Nephron progenitor cell (in vitro differentiated cells): ENCODE results near the gene RAD51B.

Experiments
- DNase-seq: peaks from one replicate; pipeline ENCODE4 v3.0.0; 2021
- H3K27ac Mint-ChIP-seq: 2 replicates; pipeline ENCODE4 v1.8.0; 2021; ENCODE audit warnings: mild to moderate bottlenecking, moderate library complexity, mixed read lengths
- H3K27me3 Mint-ChIP-seq: 2 replicates; pipeline ENCODE4 v1.8.0; 2021; ENCODE audit warnings: mild to moderate bottlenecking, low read depth, mixed read lengths; ENCODE audit not compliant: poor library complexity
- H3K36me3 Mint-ChIP-seq: 2 replicates; pipeline ENCODE4 v1.8.0; 2021; ENCODE audit warnings: low read depth, mixed read lengths
- H3K4me1 Mint-ChIP-seq: 2 replicates; pipeline ENCODE4 v1.8.0; 2021; ENCODE audit warnings: mixed read lengths
- H3K4me3 Mint-ChIP-seq: 2 replicates; pipeline ENCODE4 v1.8.0; 2021; ENCODE audit warnings: mild to moderate bottlenecking, moderate library complexity, mixed read lengths
- H3K9me3 Mint-ChIP-seq: 2 replicates; pipeline ENCODE4 v1.8.0; 2021; ENCODE audit warnings: mild to moderate bottlenecking, moderate library complexity, mixed read lengths
- TF ChIP-seq, protein P1 (sequence below): fragments of 200-600 bp; sonication (generic); IDR thresholded peaks from 2 replicates; pipeline ENCODE4 v1.5.0; 2021; ENCODE audit warnings: antibody characterized with exemption

The RAD51B gene

DNA sequence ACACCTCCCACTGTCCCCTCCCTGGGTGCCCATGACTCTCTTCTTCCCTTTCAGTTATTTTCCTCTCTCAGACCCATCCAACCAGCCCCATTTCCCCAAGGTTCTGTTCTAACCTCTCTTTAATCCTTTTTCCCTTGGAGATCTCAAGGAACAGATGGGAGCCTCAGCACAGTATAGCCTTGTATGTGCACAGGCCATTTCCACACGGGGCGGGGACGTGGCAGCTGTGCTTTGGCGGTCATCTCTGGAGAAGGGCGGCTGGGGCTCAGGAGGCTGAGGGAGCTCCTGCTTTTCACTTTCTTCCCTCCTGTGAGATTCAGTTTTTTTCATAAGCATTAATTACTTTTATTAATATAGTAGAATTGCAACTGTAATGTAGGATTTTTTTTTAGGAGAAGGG is 761.1 kb downstream of the RAD51B start:
- H3K27me3 Mint-ChIP-seq: peaks cover 7% of the 10 kb centered on the region
- peaks cover 21% of the 10 kb centered on the region for H3K36me3 Mint-ChIP-seq
- H3K9me3 Mint-ChIP-seq: peaks cover 19% of the 10 kb centered on the region
- peaks cover 65% of the 10 kb centered on the region for H3K4me1 Mint-ChIP-seq
- no peak for DNase-seq
- TF ChIP-seq, protein P1, sequence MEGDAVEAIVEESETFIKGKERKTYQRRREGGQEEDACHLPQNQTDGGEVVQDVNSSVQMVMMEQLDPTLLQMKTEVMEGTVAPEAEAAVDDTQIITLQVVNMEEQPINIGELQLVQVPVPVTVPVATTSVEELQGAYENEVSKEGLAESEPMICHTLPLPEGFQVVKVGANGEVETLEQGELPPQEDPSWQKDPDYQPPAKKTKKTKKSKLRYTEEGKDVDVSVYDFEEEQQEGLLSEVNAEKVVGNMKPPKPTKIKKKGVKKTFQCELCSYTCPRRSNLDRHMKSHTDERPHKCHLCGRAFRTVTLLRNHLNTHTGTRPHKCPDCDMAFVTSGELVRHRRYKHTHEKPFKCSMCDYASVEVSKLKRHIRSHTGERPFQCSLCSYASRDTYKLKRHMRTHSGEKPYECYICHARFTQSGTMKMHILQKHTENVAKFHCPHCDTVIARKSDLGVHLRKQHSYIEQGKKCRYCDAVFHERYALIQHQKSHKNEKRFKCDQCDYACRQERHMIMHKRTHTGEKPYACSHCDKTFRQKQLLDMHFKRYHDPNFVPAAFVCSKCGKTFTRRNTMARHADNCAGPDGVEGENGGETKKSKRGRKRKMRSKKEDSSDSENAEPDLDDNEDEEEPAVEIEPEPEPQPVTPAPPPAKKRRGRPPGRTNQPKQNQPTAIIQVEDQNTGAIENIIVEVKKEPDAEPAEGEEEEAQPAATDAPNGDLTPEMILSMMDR: no peak
- H3K27ac Mint-ChIP-seq: peak overlapping the region; percentile 74
- no peak overlapping the region for H3K4me3 Mint-ChIP-seq

DNA sequence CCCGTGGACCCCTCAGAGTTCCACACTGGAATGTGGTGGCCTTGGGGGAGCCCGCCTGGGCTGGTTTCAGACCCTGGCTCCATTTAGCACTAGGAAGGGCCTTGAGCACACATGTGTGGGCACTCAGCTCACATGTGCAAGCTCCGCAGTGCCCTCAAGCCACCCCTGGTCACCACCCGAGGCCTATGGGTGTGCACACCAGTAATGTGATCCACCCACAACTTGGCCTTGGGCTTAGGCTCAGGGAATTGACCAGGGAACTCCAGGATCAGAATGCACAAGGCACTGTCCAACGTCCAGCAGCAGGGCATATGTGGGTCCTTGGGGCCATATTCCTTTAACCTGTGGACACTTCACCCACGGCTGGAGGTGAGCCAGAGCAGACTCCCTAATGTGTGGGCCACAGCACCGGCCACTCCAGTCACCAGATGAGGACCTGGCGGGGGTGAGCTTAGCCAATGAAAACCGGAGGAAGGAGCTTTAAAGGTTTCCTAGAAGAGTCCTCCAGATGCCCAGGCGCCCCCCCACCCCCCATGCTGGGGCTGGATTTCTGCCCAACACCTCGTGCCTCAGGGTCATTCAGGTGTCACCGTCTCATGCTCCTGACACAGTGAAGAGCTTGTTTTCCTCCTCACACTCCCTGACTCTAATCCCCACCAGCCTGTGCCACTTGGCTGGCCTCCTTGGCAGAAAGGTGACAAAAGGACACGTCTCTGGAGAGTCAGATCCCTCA is 764.1 kb downstream of the RAD51B start:
- H3K4me1 Mint-ChIP-seq: peaks cover 70% of the 10 kb centered on the region
- no peak overlapping the region for H3K4me3 Mint-ChIP-seq
- H3K27ac Mint-ChIP-seq: peak overlapping the region; percentile 5
- H3K36me3 Mint-ChIP-seq: peaks cover 17% of the 10 kb centered on the region
- TF ChIP-seq, protein P1: no peak
- no peaks in the 10 kb centered on the region for H3K27me3 Mint-ChIP-seq
- peaks cover 19% of the 10 kb centered on the region for H3K9me3 Mint-ChIP-seq
- DNase-seq: no peak

DNA sequence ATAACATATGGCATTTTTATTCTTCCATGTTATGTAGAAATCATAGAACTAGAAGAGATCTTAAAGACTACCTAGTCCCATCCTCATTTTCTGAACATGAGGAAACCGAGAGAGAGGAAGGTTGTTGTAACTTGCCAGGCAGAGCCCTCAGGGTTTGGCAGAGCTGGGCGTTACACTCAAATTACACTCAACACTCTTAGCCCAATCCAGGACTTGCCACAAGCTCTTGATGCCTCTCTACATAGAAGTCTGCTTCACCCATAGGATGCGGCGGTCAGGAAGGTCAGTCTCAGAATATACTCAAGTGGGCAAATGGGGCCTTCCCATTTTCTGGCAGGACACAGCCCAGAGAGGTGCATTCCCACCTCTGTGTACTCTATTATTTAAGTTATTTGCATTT is 765.2 kb downstream of the RAD51B start:
- H3K4me3 Mint-ChIP-seq: no peak overlapping the region
- DNase-seq: no peak
- H3K27ac Mint-ChIP-seq: peak overlapping the region; percentile 68
- peaks cover 72% of the 10 kb centered on the region for H3K4me1 Mint-ChIP-seq
- TF ChIP-seq, protein P1: no peak
- H3K9me3 Mint-ChIP-seq: peaks cover 19% of the 10 kb centered on the region
- no peaks in the 10 kb centered on the region for H3K27me3 Mint-ChIP-seq
- H3K36me3 Mint-ChIP-seq: peaks cover 17% of the 10 kb centered on the region

- peaks cover 17% of the 10 kb centered on the region for H3K36me3 Mint-ChIP-seq
- TF ChIP-seq, protein P1: no peak
- H3K9me3 Mint-ChIP-seq: peaks cover 19% of the 10 kb centered on the region
- no peak for DNase-seq
- peaks cover 73% of the 10 kb centered on the region for H3K4me1 Mint-ChIP-seq
- peak overlapping the region; percentile 77 for H3K27ac Mint-ChIP-seq
- H3K27me3 Mint-ChIP-seq: no peaks in the 10 kb centered on the region
- peak overlapping the region; percentile 41 for H3K4me3 Mint-ChIP-seq
These were observed 766.1 kb downstream of the RAD51B start for GRCh38 chr14:68585690-68586089.

- peaks cover 3% of the 10 kb centered on the region for H3K36me3 Mint-ChIP-seq
- H3K4me3 Mint-ChIP-seq: no peak overlapping the region
- H3K4me1 Mint-ChIP-seq: peaks cover 82% of the 10 kb centered on the region
- DNase-seq: no peak
- TF ChIP-seq, protein P1: no peak
- peaks cover 6% of the 10 kb centered on the region for H3K9me3 Mint-ChIP-seq
- H3K27ac Mint-ChIP-seq: peak overlapping the region; percentile 99
- no peaks in the 10 kb centered on the region for H3K27me3 Mint-ChIP-seq
These were observed 767.5 kb downstream of the RAD51B start for GRCh38 chr14:68586896-68587751.
